GM12878 (cell line): ENCODE results near the gene FIBCD1.

Experiments
- CEBPB ChIP-seq, 2 experiments: fragments of 150-350 bp in 1 of 2; IDR thresholded peaks; 2 replicates each; pipeline ENCODE4 v1.6.1; 2012 to 2014; ENCODE audit warnings: low read depth in 2 of 2, low read length in 2 of 2, borderline replicate concordance in 1 of 2, inconsistent platforms in 1 of 2
- MYC ChIP-seq: IDR thresholded peaks from 2 replicates; pipeline ENCODE4 v1.6.1; 2011; ENCODE audit warnings: mild to moderate bottlenecking, low read length, moderate library complexity, inconsistent platforms; ENCODE audit not compliant: insufficient read depth, insufficient replicate concordance, insufficient read length, severe bottlenecking
- POLR2A ChIP-seq: IDR thresholded peaks from 2 replicates; pipeline ENCODE4 v1.6.1; 2011; ENCODE audit warnings: low read depth, mild to moderate bottlenecking, low read length
- POLR2AphosphoS5 ChIP-seq: IDR thresholded peaks from 2 replicates; pipeline ENCODE4 v1.6.1; 2011; ENCODE audit warnings: mild to moderate bottlenecking, low read length, inconsistent platforms
- TF ChIP-seq, protein P1 (sequence below), 3 experiments: IDR thresholded peaks in 2 of 3; conservative IDR thresholded peaks in 1 of 3; 2 replicates each; pipeline ENCODE4 v1.5.1; 2011; ENCODE audit warnings: low read depth in 3 of 3, low read length in 3 of 3, mild to moderate bottlenecking in 3 of 3, control low read depth in 2 of 3, moderate library complexity in 2 of 3, inconsistent platforms in 1 of 3, mixed read lengths in 1 of 3; ENCODE audit not compliant: control insufficient read depth in 2 of 3, insufficient read depth in 1 of 3; ENCODE audit errors: extremely low read depth in 1 of 3
- TF ChIP-seq, protein P2 (sequence below): fragments of 450-650 bp; IDR thresholded peaks from 2 replicates; pipeline ENCODE4 v1.6.1; 2018; ENCODE audit warnings: mild to moderate bottlenecking, low read depth, moderate library complexity; ENCODE audit not compliant: partially characterized antibody

DNA sequence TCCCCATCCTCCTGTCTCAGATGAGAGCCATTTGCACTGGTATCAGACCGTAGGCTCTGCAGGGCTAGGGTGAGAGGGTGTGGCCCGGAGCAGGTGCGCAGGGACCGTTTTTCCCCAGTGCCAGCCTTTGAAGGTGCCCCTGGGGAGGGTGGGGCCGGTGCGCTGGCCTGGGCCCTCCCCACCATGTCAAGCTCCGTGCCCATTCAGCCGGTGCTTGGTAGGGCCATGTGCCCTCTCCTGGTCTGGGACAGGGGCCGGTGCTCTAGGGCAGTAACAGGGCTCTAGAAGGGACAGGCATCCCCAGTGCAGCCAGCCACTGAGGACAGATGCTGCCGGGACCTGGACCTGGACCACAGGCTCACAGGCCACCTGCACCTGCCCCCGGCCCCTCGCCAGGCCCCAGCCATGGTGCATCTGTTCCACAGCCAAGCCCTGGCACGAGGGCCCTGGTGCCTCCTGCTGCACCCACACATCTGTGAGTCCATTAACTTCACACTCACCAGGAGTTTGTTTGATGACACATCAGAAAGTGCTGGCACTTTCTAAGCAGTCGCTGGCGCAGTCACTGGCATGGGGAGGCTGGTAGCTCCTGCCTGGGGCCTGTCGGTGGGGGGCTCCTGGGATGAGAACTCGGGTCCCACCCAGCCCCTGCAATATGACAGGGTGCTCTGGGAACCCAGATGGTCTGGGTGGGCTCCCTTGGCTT lies 37.4 kb downstream of the FIBCD1 start:
- TF ChIP-seq, protein P1, sequence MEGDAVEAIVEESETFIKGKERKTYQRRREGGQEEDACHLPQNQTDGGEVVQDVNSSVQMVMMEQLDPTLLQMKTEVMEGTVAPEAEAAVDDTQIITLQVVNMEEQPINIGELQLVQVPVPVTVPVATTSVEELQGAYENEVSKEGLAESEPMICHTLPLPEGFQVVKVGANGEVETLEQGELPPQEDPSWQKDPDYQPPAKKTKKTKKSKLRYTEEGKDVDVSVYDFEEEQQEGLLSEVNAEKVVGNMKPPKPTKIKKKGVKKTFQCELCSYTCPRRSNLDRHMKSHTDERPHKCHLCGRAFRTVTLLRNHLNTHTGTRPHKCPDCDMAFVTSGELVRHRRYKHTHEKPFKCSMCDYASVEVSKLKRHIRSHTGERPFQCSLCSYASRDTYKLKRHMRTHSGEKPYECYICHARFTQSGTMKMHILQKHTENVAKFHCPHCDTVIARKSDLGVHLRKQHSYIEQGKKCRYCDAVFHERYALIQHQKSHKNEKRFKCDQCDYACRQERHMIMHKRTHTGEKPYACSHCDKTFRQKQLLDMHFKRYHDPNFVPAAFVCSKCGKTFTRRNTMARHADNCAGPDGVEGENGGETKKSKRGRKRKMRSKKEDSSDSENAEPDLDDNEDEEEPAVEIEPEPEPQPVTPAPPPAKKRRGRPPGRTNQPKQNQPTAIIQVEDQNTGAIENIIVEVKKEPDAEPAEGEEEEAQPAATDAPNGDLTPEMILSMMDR (IDR thresholded peaks at IDR 0.05 in 2 of 3, conservative IDR thresholded peaks at IDR 0.05 in 1 of 3; ENCODE audit: control insufficient read depth in 2 of 3, extremely low read depth in 1 of 3, insufficient read depth in 1 of 3, low read depth in 3 of 3, low read length in 3 of 3): no peak
- no peak for TF ChIP-seq POLR2AphosphoS5
- TF ChIP-seq, protein P2, sequence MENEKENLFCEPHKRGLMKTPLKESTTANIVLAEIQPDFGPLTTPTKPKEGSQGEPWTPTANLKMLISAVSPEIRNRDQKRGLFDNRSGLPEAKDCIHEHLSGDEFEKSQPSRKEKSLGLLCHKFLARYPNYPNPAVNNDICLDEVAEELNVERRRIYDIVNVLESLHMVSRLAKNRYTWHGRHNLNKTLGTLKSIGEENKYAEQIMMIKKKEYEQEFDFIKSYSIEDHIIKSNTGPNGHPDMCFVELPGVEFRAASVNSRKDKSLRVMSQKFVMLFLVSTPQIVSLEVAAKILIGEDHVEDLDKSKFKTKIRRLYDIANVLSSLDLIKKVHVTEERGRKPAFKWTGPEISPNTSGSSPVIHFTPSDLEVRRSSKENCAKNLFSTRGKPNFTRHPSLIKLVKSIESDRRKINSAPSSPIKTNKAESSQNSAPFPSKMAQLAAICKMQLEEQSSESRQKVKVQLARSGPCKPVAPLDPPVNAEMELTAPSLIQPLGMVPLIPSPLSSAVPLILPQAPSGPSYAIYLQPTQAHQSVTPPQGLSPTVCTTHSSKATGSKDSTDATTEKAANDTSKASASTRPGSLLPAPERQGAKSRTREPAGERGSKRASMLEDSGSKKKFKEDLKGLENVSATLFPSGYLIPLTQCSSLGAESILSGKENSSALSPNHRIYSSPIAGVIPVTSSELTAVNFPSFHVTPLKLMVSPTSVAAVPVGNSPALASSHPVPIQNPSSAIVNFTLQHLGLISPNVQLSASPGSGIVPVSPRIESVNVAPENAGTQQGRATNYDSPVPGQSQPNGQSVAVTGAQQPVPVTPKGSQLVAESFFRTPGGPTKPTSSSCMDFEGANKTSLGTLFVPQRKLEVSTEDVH: no peak
- no peak for TF ChIP-seq CEBPB (IDR thresholded peaks at IDR 0.05; ENCODE audit: borderline replicate concordance in 1 of 2, low read depth in 2 of 2, low read length in 2 of 2)
- no peak for TF ChIP-seq POLR2A
- no peak for TF ChIP-seq MYC
